Endothelial cell of umbilical vein (primary cell): Measurements from ENCODE around the gene ADARB1. TPM values are rescaled to one million over a fixed set of nuclear protein-coding genes. Genes with fewer than 3 reads are reported as not detected.

Source experiments
- BruUV-seq: library from RNA; stranded (reverse); fragments of 400-500 nt; replicated peaks from 2 replicates; lab custom pipeline; 2021; lab: Mats Ljungman, UMichigan
- CTCF ChIA-PET: fragments of 300-600, 350-600 bp; sonication (Branson Sonifier 250); formaldehyde crosslinking; loops from one replicate; lab custom pipeline; 2021; ENCODE audit warnings: antibody characterized with exemption, inconsistent platforms; lab: Charles Lee
- POLR2A ChIA-PET: fragments of 300-600, 350-600 bp; sonication (Branson Sonifier 250); formaldehyde crosslinking; loops from one replicate; lab custom pipeline; 2021; ENCODE audit warnings: antibody characterized with exemption, inconsistent platforms; lab: Charles Lee
- DNase-seq: peaks from one replicate; pipeline ENCODE4 v3.0.0-alpha.2; 2011; ENCODE audit warnings: low read depth, low spot score
- FAIRE-seq: peaks from 2 replicates; lab custom pipeline; 2011; peaks lifted over from hg19 to GRCh38; lab: Jason Lieb, UNC
- H2AFZ ChIP-seq: 2 replicates; pipeline ENCODE4 v1.6.0; 2012; ENCODE audit warnings: low read depth, low read length, control low read depth, inconsistent platforms
- H3K27ac ChIP-seq: 2 replicates; pipeline ENCODE4 v1.5.1; 2011; ENCODE audit warnings: low read depth, mild to moderate bottlenecking, control low read depth, low read length, moderate library complexity; ENCODE audit not compliant: insufficient read depth
- H3K27me3 ChIP-seq, 2 experiments: 2 replicates each; pipeline versions ENCODE4 v1.6.0 to v1.6.1; 2011; ENCODE audit warnings: low read length in 2 of 2, mixed read lengths in 1 of 2; ENCODE audit not compliant: control insufficient read depth in 2 of 2, insufficient read depth in 2 of 2
- H3K36me3 ChIP-seq, 2 experiments: 2 replicates in 1 of 2; 3 replicates in 1 of 2; pipeline ENCODE4 v1.5.1; 2011; ENCODE audit warnings: low read length in 2 of 2, mild to moderate bottlenecking in 1 of 2, moderate library complexity in 1 of 2; ENCODE audit not compliant: control insufficient read depth in 2 of 2, insufficient read depth in 2 of 2; ENCODE audit errors: extremely low read depth in 1 of 2
- H3K4me1 ChIP-seq: 3 replicates; pipeline ENCODE4 v1.5.1; 2011; ENCODE audit warnings: mild to moderate bottlenecking, low read length; ENCODE audit not compliant: control insufficient read depth, insufficient read depth; ENCODE audit errors: extremely low read depth
- H3K4me2 ChIP-seq: 2 replicates; pipeline ENCODE4 v1.6.1; 2011; ENCODE audit warnings: low read length, control low read depth, mixed read lengths; ENCODE audit not compliant: insufficient read depth
- H3K4me3 ChIP-seq, 3 experiments: fragments of 200-600 bp in 1 of 3; sonication (generic), shearing (Covaris generic) in 1 of 3; replicated peaks in 1 of 3; 2 replicates each; pipeline ENCODE4 v1.5.1; 2011 to 2016; ENCODE audit warnings: control low read depth in 3 of 3, low read length in 3 of 3, mild to moderate bottlenecking in 2 of 3, inconsistent platforms in 1 of 3, low read depth in 1 of 3, moderate library complexity in 1 of 3; ENCODE audit not compliant: insufficient read depth in 1 of 3
- H3K79me2 ChIP-seq: 2 replicates; pipeline ENCODE4 v1.6.0; 2012; ENCODE audit warnings: low read length, inconsistent platforms; ENCODE audit not compliant: control insufficient read depth, insufficient read depth
- H3K9ac ChIP-seq: replicated peaks from 2 replicates; pipeline ENCODE3; 2011; ENCODE audit warnings: low read length, control low read depth; ENCODE audit not compliant: insufficient read depth; ENCODE audit errors: extremely low read depth
- H3K9me1 ChIP-seq: replicated peaks from 3 replicates; pipeline ENCODE4 v1.6.0; 2011; ENCODE audit warnings: mild to moderate bottlenecking, low read length; ENCODE audit not compliant: control insufficient read depth, insufficient read depth; ENCODE audit errors: extremely low read depth
- H3K9me3 ChIP-seq: replicated peaks from 2 replicates; pipeline ENCODE4 v1.5.1; 2012; ENCODE audit warnings: low read length, inconsistent platforms; ENCODE audit not compliant: control insufficient read depth, insufficient read depth
- H4K20me1 ChIP-seq: replicated peaks from 2 replicates; pipeline ENCODE3; 2011; ENCODE audit warnings: mild to moderate bottlenecking, low read length; ENCODE audit not compliant: control insufficient read depth, insufficient read depth; ENCODE audit errors: extremely low read depth
- EZH2 ChIP-seq: IDR thresholded peaks from 2 replicates; pipeline ENCODE4 v1.6.1; 2012; ENCODE audit warnings: borderline replicate concordance, low read depth, mild to moderate bottlenecking, moderate library complexity, low read length, inconsistent platforms; ENCODE audit not compliant: severe bottlenecking
- GATA2 ChIP-seq: IDR thresholded peaks from 2 replicates; pipeline ENCODE4 v1.7.0; 2011; ENCODE audit warnings: low read depth, mild to moderate bottlenecking, moderate library complexity, mixed read lengths, low read length; ENCODE audit not compliant: insufficient read length, insufficient read depth
- JUN ChIP-seq: IDR thresholded peaks from 2 replicates; pipeline ENCODE4 v1.6.1; 2011; ENCODE audit warnings: borderline replicate concordance, low read depth; ENCODE audit not compliant: insufficient read length, insufficient read depth
- MYC ChIP-seq: IDR thresholded peaks from one replicate; pipeline ENCODE4 v1.6.1; 2011; ENCODE audit warnings: mild to moderate bottlenecking, low read depth, low read length
- POLR2A ChIP-seq: IDR thresholded peaks from 2 replicates; pipeline ENCODE4 v1.6.1; 2012; ENCODE audit warnings: low read depth, mild to moderate bottlenecking, control low read depth, low read length
- POLR2AphosphoS5 ChIP-seq: IDR thresholded peaks from 2 replicates; pipeline ENCODE4 v1.6.1; 2012; ENCODE audit warnings: low read depth, mild to moderate bottlenecking, control low read depth, low read length, moderate library complexity; ENCODE audit not compliant: insufficient read depth
- dilution Hi-C: fragments of 300-500 bp; cut with MboI; formaldehyde crosslinking; loops from one replicate; pipeline ENCODE4 v1.15.0; 2019; ENCODE audit warnings: low sequenced_read_pairs; ENCODE audit not compliant: extremely low pct_ligation_motif_present
- intact Hi-C: fragments of 100-400 bp; cut with micrococcal nuclease; formaldehyde crosslinking; loops from one replicate; pipeline ENCODE4 v1.10.0; 2022
- polyA plus RNA-seq, 4 experiments: library from polyadenylated mRNA; depleted of rRNA in 3 of 4; stranded (reverse) in 3 of 4; unstranded in 1 of 4; fragments of >200 nt; gene quantifications; 2 replicates each; pipeline versions ENCODE4 v1.2.1 to v1.2.3, GENCODE V29; 2011 to 2012; ENCODE audit warnings: missing spikeins in 1 of 4
- total RNA-seq: library from RNA; stranded (reverse); gene quantifications from 2 replicates; pipeline ENCODE4 v1.2.3, GENCODE V29; 2021
- TF ChIP-seq, protein P1 (sequence below), 2 donors: IDR thresholded peaks; 1 replicate in 1 of 2; 2 replicates in 1 of 2; pipeline ENCODE4 v1.5.1; 2011; ENCODE audit warnings: low read length in 2 of 2, mild to moderate bottlenecking in 2 of 2, moderate library complexity in 2 of 2, control low read depth in 1 of 2, inconsistent platforms in 1 of 2, low read depth in 1 of 2; ENCODE audit not compliant: insufficient read depth in 1 of 2; ENCODE audit errors: extremely low read depth in 1 of 2
- TF ChIP-seq, protein P2 (sequence below): IDR thresholded peaks from 2 replicates; pipeline ENCODE4 v1.6.1; 2011; ENCODE audit not compliant: insufficient read depth, insufficient read length

ADARB1 gene
- total and polyA plus RNA-seq, 2 donors (not counting 3 experiments of a cell fraction or from before 2014, with no cell fraction given): 32.5 to 54.3 TPM

DNA sequence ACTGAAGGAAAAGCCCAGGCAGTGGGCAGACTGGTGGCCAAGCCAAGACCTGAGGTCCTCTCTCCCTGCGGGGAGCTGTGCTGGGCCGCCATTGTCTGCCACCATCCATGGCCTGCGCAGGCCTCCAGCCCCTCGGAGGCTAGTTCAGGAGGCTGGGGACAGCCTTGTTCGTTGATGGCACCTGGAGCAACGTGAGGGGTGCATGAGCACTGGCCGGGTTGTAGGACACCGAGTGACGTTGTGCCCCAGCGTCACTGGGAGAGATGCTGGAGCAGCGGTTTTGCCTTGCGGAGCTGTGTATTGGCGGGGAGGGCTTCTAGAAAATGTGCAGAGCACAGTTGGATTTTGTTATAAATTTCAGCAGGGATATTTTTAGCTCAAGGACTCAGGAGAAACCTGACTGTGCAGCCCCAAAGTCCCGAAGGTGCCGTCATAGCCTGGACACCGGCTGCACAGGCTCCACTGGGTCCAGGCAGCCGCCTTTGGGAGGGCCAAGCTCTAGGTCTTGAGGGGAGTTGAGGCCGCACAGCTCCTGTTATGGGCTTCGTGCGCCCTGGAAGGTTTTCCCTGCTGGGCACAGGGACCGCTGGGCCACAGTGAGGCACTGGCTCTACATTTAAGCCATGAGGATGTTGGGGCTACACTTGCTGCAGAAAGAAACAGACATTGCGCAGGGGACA is 48.2 kb upstream of the ADARB1 start:
- Histone ChIP-seq H3K9me3 (no peaks in the 10 kb centered on the region), H3K79me2 (no peaks in the 10 kb centered on the region), H3K4me3 (no peak overlapping the region), H3K27ac (no peak overlapping the region), H3K27me3 (no peaks in the 10 kb centered on the region), H4K20me1 (no peaks in the 10 kb centered on the region), H3K4me1 (no peaks in the 10 kb centered on the region), H2AFZ (no peak overlapping the region), H3K9me1 (no peaks in the 10 kb centered on the region), H3K36me3 (no peaks in the 10 kb centered on the region), H3K4me2 (no peak overlapping the region), H3K9ac (no peak overlapping the region)
- intact Hi-C loops (no loop called here), dilution Hi-C loops (no loop called here)
- ChIA-PET CTCF (interaction anchor here (0.9 to 1.9 kb wide), 3 partner anchors 21 to 102 kb away, joined by 3 to 6 read pairs (median 4); no protein-coding TSS in a partner anchor), POLR2A (no interaction called here)
- no peak for TF ChIP-seq MYC
- TF ChIP-seq, protein P1, sequence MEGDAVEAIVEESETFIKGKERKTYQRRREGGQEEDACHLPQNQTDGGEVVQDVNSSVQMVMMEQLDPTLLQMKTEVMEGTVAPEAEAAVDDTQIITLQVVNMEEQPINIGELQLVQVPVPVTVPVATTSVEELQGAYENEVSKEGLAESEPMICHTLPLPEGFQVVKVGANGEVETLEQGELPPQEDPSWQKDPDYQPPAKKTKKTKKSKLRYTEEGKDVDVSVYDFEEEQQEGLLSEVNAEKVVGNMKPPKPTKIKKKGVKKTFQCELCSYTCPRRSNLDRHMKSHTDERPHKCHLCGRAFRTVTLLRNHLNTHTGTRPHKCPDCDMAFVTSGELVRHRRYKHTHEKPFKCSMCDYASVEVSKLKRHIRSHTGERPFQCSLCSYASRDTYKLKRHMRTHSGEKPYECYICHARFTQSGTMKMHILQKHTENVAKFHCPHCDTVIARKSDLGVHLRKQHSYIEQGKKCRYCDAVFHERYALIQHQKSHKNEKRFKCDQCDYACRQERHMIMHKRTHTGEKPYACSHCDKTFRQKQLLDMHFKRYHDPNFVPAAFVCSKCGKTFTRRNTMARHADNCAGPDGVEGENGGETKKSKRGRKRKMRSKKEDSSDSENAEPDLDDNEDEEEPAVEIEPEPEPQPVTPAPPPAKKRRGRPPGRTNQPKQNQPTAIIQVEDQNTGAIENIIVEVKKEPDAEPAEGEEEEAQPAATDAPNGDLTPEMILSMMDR (IDR thresholded peaks at IDR 0.05; ENCODE audit: extremely low read depth in 1 of 2, insufficient read depth in 1 of 2, low read depth in 1 of 2, low read length in 2 of 2): no peak
- TF ChIP-seq POLR2AphosphoS5: no peak
- TF ChIP-seq GATA2: no peak
- no peak for TF ChIP-seq JUN
- TF ChIP-seq EZH2: no peak
- no peak for TF ChIP-seq POLR2A
- TF ChIP-seq, protein P2, sequence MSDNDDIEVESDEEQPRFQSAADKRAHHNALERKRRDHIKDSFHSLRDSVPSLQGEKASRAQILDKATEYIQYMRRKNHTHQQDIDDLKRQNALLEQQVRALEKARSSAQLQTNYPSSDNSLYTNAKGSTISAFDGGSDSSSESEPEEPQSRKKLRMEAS: no peak
- BruUV-seq: no TSS peak
- DNase-seq: no peak
- FAIRE-seq: no peak
